Nephron progenitor cell (in vitro differentiated cells): ENCODE measurements around the gene GRIP1.
A peak's percentile ranks its signal among the peaks of the same experiment; 100 is the strongest.

Experiments
- DNase-seq: peaks from one replicate; pipeline ENCODE4 v3.0.0; 2021
- H3K27ac Mint-ChIP-seq: 2 replicates; pipeline ENCODE4 v1.8.0; 2021; ENCODE audit warnings: mild to moderate bottlenecking, moderate library complexity, mixed read lengths
- H3K27me3 Mint-ChIP-seq: 2 replicates; pipeline ENCODE4 v1.8.0; 2021; ENCODE audit warnings: mild to moderate bottlenecking, low read depth, mixed read lengths; ENCODE audit not compliant: poor library complexity
- H3K36me3 Mint-ChIP-seq: 2 replicates; pipeline ENCODE4 v1.8.0; 2021; ENCODE audit warnings: low read depth, mixed read lengths
- H3K4me1 Mint-ChIP-seq: 2 replicates; pipeline ENCODE4 v1.8.0; 2021; ENCODE audit warnings: mixed read lengths
- H3K4me3 Mint-ChIP-seq: 2 replicates; pipeline ENCODE4 v1.8.0; 2021; ENCODE audit warnings: mild to moderate bottlenecking, moderate library complexity, mixed read lengths
- H3K9me3 Mint-ChIP-seq: 2 replicates; pipeline ENCODE4 v1.8.0; 2021; ENCODE audit warnings: mild to moderate bottlenecking, moderate library complexity, mixed read lengths
- TF ChIP-seq, protein P1 (sequence below): fragments of 200-600 bp; sonication (generic); IDR thresholded peaks from 2 replicates; pipeline ENCODE4 v1.5.0; 2021; ENCODE audit warnings: antibody characterized with exemption

The GRIP1 gene

DNA sequence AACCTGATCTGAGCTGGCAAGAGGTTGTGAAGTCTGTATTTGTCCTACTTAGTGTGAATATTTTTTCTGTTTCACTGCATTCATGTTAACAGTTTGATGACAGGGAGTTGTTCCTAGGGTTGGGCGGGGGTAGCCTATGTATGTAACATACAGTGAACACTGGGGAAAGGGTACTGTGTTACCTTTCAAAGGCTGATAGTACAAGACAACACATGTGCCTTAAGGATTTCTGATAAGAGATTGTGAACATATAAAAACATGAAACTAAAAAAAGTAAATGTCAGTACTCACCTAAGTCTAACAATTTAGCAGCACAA is 30.5 kb upstream of the GRIP1 start:
- peaks cover 14% of the 10 kb centered on the region for H3K9me3 Mint-ChIP-seq
- H3K4me1 Mint-ChIP-seq: peaks cover 5% of the 10 kb centered on the region
- no peaks in the 10 kb centered on the region for H3K36me3 Mint-ChIP-seq
- DNase-seq: no peak
- no peak overlapping the region for H3K4me3 Mint-ChIP-seq
- no peak overlapping the region for H3K27ac Mint-ChIP-seq
- H3K27me3 Mint-ChIP-seq: peaks cover 4% of the 10 kb centered on the region
- TF ChIP-seq, protein P1, sequence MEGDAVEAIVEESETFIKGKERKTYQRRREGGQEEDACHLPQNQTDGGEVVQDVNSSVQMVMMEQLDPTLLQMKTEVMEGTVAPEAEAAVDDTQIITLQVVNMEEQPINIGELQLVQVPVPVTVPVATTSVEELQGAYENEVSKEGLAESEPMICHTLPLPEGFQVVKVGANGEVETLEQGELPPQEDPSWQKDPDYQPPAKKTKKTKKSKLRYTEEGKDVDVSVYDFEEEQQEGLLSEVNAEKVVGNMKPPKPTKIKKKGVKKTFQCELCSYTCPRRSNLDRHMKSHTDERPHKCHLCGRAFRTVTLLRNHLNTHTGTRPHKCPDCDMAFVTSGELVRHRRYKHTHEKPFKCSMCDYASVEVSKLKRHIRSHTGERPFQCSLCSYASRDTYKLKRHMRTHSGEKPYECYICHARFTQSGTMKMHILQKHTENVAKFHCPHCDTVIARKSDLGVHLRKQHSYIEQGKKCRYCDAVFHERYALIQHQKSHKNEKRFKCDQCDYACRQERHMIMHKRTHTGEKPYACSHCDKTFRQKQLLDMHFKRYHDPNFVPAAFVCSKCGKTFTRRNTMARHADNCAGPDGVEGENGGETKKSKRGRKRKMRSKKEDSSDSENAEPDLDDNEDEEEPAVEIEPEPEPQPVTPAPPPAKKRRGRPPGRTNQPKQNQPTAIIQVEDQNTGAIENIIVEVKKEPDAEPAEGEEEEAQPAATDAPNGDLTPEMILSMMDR: no peak

DNA sequence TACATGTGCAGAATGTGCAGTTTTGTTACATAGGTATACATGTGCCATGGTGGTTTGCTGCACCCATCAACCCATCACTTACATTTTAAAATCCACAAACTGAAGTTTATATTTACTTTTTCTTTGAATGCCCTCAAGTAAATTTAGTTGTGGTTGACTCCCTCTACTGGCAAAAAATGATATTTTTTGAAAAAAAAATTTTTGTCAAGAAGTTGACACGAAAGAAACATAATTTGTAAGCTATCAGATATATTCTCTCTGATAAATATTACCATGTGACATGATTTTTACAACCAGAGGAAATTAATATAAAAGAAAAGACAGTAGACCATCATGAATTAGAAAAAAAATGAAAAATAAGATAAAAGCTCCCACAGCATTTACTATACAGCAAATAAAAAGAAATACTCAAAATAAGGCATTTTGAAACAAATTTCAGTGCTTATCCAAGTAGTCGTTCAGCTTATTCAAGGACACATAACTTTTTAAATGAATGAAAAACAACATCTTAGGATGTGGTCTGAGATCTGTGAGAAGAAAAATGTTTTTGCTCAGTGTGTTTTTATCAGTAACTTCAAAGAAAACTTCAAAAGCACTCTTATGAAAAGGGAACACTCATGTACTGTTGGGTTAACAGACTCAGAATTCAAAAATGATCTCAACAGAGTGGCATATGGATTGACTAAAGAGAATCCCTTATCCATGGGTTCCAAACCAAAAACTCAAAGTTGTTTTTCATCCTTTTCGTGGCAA is 30.0 kb upstream of the GRIP1 start:
- no peak for DNase-seq
- Mint-ChIP-seq H3K27ac (no peak overlapping the region), H3K9me3 (peaks cover 14% of the 10 kb centered on the region), H3K4me1 (peaks cover 5% of the 10 kb centered on the region), H3K27me3 (peaks cover 4% of the 10 kb centered on the region), H3K4me3 (no peak overlapping the region), H3K36me3 (no peaks in the 10 kb centered on the region)
- TF ChIP-seq, protein P1: peak; percentile 45

DNA sequence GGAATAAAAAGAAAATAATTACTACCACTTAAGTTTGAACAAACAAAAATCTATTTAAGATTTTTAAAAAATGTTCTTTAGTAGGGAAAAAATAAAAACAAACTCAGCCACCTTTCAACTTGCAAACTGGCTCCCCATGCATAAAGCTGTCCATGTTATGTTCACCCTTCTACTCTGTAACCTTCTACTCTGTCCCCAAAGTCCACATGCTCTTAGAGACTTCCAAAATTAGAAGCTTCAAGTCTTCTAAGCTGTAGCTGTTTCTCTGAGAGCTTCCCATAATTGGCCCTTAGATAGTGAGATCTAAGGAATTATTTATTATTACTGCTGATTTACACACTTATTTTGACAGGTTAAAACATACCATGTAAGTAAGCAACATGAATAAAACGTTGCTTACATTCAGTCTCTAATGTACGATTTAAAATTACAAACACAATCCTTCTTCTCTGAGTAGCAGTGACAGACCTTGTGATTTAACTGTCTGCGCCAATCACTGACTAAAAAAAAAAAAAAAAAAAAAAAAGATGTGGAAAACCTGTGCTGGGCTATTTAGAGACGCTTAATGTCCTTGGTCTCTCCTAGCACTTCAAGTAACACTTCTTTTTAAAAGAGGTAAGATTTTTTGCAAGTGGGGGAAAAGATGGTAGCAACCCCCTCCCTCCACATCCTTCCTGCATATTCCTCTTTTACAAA is 28.3 kb upstream of the GRIP1 start:
- Mint-ChIP-seq H3K4me1 (peaks cover 5% of the 10 kb centered on the region), H3K27me3 (no peaks in the 10 kb centered on the region), H3K9me3 (peaks cover 14% of the 10 kb centered on the region), H3K36me3 (no peaks in the 10 kb centered on the region), H3K4me3 (no peak overlapping the region), H3K27ac (no peak overlapping the region)
- TF ChIP-seq, protein P1: no peak
- no peak for DNase-seq

DNA sequence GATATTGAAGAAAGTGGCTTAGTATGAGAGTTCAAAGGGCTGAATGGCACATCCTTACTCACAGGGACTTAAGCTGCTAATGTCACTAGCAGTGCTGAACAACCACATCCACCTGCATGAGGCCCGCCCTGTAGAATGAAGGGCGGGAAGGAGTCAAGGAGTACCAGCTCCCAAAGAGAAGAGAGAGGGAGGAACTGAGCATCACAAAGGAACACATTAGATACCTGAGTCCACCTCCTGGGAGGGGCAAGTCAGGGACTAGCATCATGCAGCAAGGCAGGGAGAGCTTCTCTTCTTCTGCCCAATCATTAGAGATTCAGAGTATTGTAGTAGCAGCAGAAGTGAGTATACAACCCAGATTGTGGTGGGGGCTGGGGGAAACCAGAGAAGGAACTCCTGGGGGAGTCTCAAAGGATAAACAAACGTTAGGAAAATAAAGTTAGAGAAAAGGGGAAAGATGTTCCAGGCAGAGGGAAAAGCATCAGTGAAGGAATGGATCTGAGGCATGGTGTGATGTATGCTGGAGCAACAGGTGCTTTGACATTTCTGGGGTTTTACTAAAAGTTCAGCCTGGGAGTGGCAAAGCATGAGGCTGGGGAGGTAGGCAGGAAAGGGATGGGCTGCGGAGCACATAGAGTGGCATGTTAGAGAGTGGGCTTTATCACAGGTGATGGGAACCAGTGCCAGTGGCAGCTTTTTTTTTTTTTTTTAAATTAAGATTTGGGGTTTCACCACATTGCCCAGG is 21.0 kb upstream of the GRIP1 start:
- H3K4me1 Mint-ChIP-seq: peaks cover 6% of the 10 kb centered on the region
- TF ChIP-seq, protein P1: no peak
- no peak overlapping the region for H3K27ac Mint-ChIP-seq
- no peak overlapping the region for H3K4me3 Mint-ChIP-seq
- DNase-seq: no peak
- no peaks in the 10 kb centered on the region for H3K36me3 Mint-ChIP-seq
- H3K27me3 Mint-ChIP-seq: peaks cover 4% of the 10 kb centered on the region
- peaks cover 2% of the 10 kb centered on the region for H3K9me3 Mint-ChIP-seq

DNA sequence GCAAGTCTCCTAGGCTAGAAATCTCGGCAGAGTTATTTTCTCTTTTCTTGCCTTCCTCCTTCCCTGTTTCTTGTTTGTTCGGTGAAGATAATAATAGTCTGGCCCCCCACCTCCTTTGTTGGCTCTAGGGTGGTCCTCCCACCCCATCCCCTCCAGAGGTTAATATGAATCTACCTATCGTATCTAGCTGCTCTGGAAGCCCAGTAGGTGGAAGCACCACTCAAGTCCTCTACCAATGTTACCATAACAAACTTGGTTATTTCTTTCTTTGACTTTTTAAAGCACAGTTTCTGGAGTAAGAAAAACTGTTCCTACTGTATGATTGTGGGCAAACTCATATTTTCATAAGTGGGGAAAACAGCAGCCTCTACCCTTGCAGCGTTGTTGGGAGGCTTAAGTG is 19.7 kb upstream of the GRIP1 start:
- DNase-seq: no peak
- peaks cover 6% of the 10 kb centered on the region for H3K4me1 Mint-ChIP-seq
- H3K36me3 Mint-ChIP-seq: no peaks in the 10 kb centered on the region
- TF ChIP-seq, protein P1: no peak
- H3K27ac Mint-ChIP-seq: no peak overlapping the region
- H3K27me3 Mint-ChIP-seq: peaks cover 4% of the 10 kb centered on the region
- no peaks in the 10 kb centered on the region for H3K9me3 Mint-ChIP-seq
- H3K4me3 Mint-ChIP-seq: no peak overlapping the region
